Astrocyte (in vitro differentiated cells and primary cell): ENCODE results near the gene OSBPL2.
A peak's percentile ranks its signal among the peaks of the same experiment; 100 is the strongest.

ENCODE experiments used
- CTCF ChIP-seq: IDR thresholded peaks from 2 replicates; pipeline ENCODE4 v1.5.1; 2011; ENCODE audit warnings: low read depth, mild to moderate bottlenecking, inconsistent platforms, low read length, moderate library complexity; ENCODE audit not compliant: insufficient read depth
- EZH2 ChIP-seq: IDR thresholded peaks from 2 replicates; pipeline ENCODE4 v1.6.1; 2012; ENCODE audit warnings: mild to moderate bottlenecking, low read length, inconsistent platforms; ENCODE audit not compliant: insufficient read depth

GRCh38 chr20:62301773-62302340, 63.5 kb downstream of the OSBPL2 start:
- TF ChIP-seq CTCF (peak; percentile 74), EZH2 (no peak)
